MM.1S (cell line): ENCODE data around the gene TGFBR3L.

Experiments
- DNase-seq: peaks from one replicate; pipeline ENCODE4 v3.0.0-alpha.2; 2015
- H2AFZ ChIP-seq: fragments of 300-600 bp; sonication (generic); 2 replicates; pipeline ENCODE4 v1.6.0; 2016; ENCODE audit warnings: antibody characterized with exemption, low read length
- H3F3A ChIP-seq: fragments of 300-600 bp; sonication (generic); 2 replicates; pipeline ENCODE4 v1.6.1; 2016; ENCODE audit warnings: mild to moderate bottlenecking, antibody characterized with exemption, low read length, moderate library complexity, mixed read lengths; ENCODE audit not compliant: insufficient read depth
- H3K27ac ChIP-seq: fragments of 300-600 bp; sonication (generic); 2 replicates; pipeline ENCODE4 v1.5.1; 2016; ENCODE audit warnings: mild to moderate bottlenecking, low read length
- H3K27me3 ChIP-seq: fragments of 300-600 bp; sonication (generic); replicated peaks from 2 replicates; pipeline ENCODE4 v1.6.0; 2016; ENCODE audit warnings: low read length; ENCODE audit not compliant: insufficient read depth
- H3K36me3 ChIP-seq: fragments of 300-600 bp; sonication (generic); replicated peaks from 2 replicates; pipeline ENCODE4 v1.6.1; 2016; ENCODE audit warnings: mild to moderate bottlenecking, low read length, mixed read lengths; ENCODE audit not compliant: insufficient read depth
- H3K4me1 ChIP-seq: fragments of 300-600 bp; sonication (generic); 2 replicates; pipeline ENCODE4 v1.6.1; 2016; ENCODE audit warnings: low read length, mixed read lengths
- H3K4me2 ChIP-seq: fragments of 300-600 bp; sonication (generic); 2 replicates; pipeline ENCODE4 v1.6.0; 2016; ENCODE audit warnings: low read depth, low read length
- H3K4me3 ChIP-seq: fragments of 300-600 bp; sonication (generic); 2 replicates; pipeline ENCODE4 v1.5.1; 2016; ENCODE audit warnings: low read length, mixed read lengths
- H3K79me2 ChIP-seq: fragments of 300-600 bp; sonication (generic); 2 replicates; pipeline ENCODE4 v1.6.1; 2016; ENCODE audit warnings: mixed run types, low read length, mixed read lengths
- H3K9ac ChIP-seq: fragments of 300-600 bp; sonication (generic); 2 replicates; pipeline ENCODE4 v1.6.1; 2016; ENCODE audit warnings: low read length, mixed read lengths
- H3K9me2 ChIP-seq: fragments of 300-600 bp; sonication (generic); replicated peaks from 2 replicates; pipeline ENCODE4 v1.6.1; 2016; ENCODE audit warnings: mild to moderate bottlenecking, low read length, mixed read lengths; ENCODE audit not compliant: insufficient read depth
- H3K9me3 ChIP-seq: fragments of 300-600 bp; sonication (generic); replicated peaks from 2 replicates; pipeline ENCODE4 v1.6.1; 2016; ENCODE audit warnings: mild to moderate bottlenecking, low read length, mixed read lengths; ENCODE audit not compliant: insufficient read depth
- H4K20me1 ChIP-seq: fragments of 300-600 bp; sonication (generic); 2 replicates; pipeline ENCODE4 v1.6.1; 2016; ENCODE audit warnings: mild to moderate bottlenecking, low read length, moderate library complexity, mixed read lengths; ENCODE audit not compliant: insufficient read depth
- EZH2 ChIP-seq: fragments of 300-600 bp; sonication (generic); optimal IDR thresholded peaks from 2 replicates; pipeline ENCODE3; 2017; ENCODE audit warnings: low read depth, mild to moderate bottlenecking, antibody characterized with exemption, low read length, mixed read lengths
- EZH2phosphoT487 ChIP-seq: fragments of 300-600 bp; sonication (generic); IDR thresholded peaks from 2 replicates; pipeline ENCODE4 v1.6.1; 2018; ENCODE audit warnings: antibody characterized with exemption, low read length
- TF ChIP-seq, protein P1 (sequence below): fragments of 300-600 bp; sonication (generic); IDR thresholded peaks from 2 replicates; pipeline ENCODE4 v1.5.1; 2016; ENCODE audit warnings: antibody characterized with exemption, low read length, mixed read lengths

The TGFBR3L gene

GRCh38 chr19:7940841-7941240, 26.2 kb downstream of the TGFBR3L start:
- TF ChIP-seq, protein P1, sequence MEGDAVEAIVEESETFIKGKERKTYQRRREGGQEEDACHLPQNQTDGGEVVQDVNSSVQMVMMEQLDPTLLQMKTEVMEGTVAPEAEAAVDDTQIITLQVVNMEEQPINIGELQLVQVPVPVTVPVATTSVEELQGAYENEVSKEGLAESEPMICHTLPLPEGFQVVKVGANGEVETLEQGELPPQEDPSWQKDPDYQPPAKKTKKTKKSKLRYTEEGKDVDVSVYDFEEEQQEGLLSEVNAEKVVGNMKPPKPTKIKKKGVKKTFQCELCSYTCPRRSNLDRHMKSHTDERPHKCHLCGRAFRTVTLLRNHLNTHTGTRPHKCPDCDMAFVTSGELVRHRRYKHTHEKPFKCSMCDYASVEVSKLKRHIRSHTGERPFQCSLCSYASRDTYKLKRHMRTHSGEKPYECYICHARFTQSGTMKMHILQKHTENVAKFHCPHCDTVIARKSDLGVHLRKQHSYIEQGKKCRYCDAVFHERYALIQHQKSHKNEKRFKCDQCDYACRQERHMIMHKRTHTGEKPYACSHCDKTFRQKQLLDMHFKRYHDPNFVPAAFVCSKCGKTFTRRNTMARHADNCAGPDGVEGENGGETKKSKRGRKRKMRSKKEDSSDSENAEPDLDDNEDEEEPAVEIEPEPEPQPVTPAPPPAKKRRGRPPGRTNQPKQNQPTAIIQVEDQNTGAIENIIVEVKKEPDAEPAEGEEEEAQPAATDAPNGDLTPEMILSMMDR: no peak
- no peak for TF ChIP-seq EZH2
- no peak for TF ChIP-seq EZH2phosphoT487
- no peak overlapping the region for H3K9ac ChIP-seq

DNA sequence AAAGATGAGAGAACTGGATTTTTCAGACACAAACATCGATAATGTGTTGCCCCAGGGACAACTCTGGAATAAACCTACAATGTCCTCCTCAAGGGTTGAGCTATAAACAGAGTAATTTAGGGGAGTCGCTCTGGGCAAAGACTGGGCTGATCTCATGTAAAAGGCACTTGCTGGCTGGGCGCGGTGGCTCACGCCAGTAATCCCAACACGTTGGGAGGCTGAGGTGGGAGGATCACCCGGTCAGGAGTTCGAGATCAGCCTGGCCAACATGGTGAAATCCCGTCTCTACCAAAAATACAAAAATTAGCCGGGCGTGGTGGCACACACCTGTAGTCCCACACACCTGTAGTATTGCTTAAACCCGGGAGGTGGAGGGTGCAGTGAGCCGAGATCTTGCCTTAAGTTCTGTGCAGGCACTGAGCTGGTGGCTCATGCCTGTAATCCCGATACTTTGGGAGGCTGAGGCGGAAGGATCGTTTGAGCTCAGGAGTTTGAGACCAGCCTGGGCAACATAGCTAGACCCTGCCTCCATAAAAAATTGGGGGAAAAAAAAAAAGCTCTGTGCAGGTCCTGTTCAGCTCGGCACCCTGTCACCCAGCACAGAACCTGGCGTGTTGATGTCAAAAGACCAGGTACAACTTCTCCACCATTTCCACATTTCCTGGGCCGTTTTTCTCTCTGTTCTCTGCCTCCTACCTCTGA, 27.4 kb downstream of the TGFBR3L start:
- Histone ChIP-seq H3K9me3 (no peaks in the 10 kb centered on the region), H3K4me2 (peak overlapping the region; percentile 64; the same call in 1 of the 2 replicates), H3K9me2 (no peaks in the 10 kb centered on the region), H3K4me1 (peaks cover 6% of the 10 kb centered on the region), H3K9ac (peak overlapping the region; percentile 97; the same call in 1 of the 2 replicates), H4K20me1 (no peaks in the 10 kb centered on the region), H3K27me3 (no peaks in the 10 kb centered on the region), H2AFZ (no peak overlapping the region), H3K27ac (no peak overlapping the region), H3K79me2 (peaks cover 73% of the 10 kb centered on the region), H3K4me3 (peak overlapping the region; percentile 88), H3F3A (peaks cover 2% of the 10 kb centered on the region; the same call in 1 of the 2 replicates), H3K36me3 (peaks cover 4% of the 10 kb centered on the region)
- TF ChIP-seq EZH2 (no peak), EZH2phosphoT487 (no peak)
- TF ChIP-seq, protein P1: no peak
- DNase-seq: no peak

More at GRCh38 chr19:7940841-7941240, 26.2 kb downstream of the TGFBR3L start:
- H3K4me1 ChIP-seq: peaks cover 6% of the 10 kb centered on the region
- peaks cover 5% of the 10 kb centered on the region for H3K36me3 ChIP-seq
- no peak overlapping the region for H3K4me2 ChIP-seq
- no peak overlapping the region for H2AFZ ChIP-seq
- H3K9me2 ChIP-seq: no peaks in the 10 kb centered on the region
- H3K4me3 ChIP-seq: no peak overlapping the region
- no peak for DNase-seq
- H3F3A ChIP-seq: peaks cover 2% of the 10 kb centered on the region; the same call in 1 of the 2 replicates
- H3K79me2 ChIP-seq: peaks cover 82% of the 10 kb centered on the region
- no peaks in the 10 kb centered on the region for H3K9me3 ChIP-seq
- no peaks in the 10 kb centered on the region for H4K20me1 ChIP-seq
- H3K27ac ChIP-seq: no peak overlapping the region
- H3K27me3 ChIP-seq: no peaks in the 10 kb centered on the region

GRCh38 chr19:7942981-7943443, 28.4 kb downstream of the TGFBR3L start:
- Histone ChIP-seq H3K4me2 (peak overlapping the region; percentile 64; the same call in 1 of the 2 replicates), H3K4me1 (peaks cover 6% of the 10 kb centered on the region), H3K27me3 (no peaks in the 10 kb centered on the region), H4K20me1 (no peaks in the 10 kb centered on the region), H2AFZ (peak overlapping the region; percentile 85), H3K27ac (peak overlapping the region; percentile 80), H3K36me3 (no peaks in the 10 kb centered on the region), H3K4me3 (peak overlapping the region; percentile 88), H3K9ac (peak overlapping the region; percentile 97), H3K9me3 (no peaks in the 10 kb centered on the region), H3K79me2 (peaks cover 64% of the 10 kb centered on the region), H3K9me2 (no peaks in the 10 kb centered on the region), H3F3A (peaks cover 2% of the 10 kb centered on the region; the same call in 1 of the 2 replicates)
- no peak for TF ChIP-seq EZH2
- TF ChIP-seq EZH2phosphoT487: no peak
- TF ChIP-seq, protein P1: no peak
- peak; percentile 40 for DNase-seq
